HG03045 (cell line): ENCODE results near the gene TTF2.
A peak's percentile ranks its signal among the peaks of the same experiment; 100 is the strongest.

Source experiments
- ATAC-seq: cut with Tn5 transposase; IDR thresholded peaks from one replicate; pipeline ENCODE4 v1.9.1; 2021; ENCODE audit warnings: mild to moderate bottlenecking, moderate library complexity; ENCODE audit not compliant: unreplicated experiment

Gene TTF2

DNA sequence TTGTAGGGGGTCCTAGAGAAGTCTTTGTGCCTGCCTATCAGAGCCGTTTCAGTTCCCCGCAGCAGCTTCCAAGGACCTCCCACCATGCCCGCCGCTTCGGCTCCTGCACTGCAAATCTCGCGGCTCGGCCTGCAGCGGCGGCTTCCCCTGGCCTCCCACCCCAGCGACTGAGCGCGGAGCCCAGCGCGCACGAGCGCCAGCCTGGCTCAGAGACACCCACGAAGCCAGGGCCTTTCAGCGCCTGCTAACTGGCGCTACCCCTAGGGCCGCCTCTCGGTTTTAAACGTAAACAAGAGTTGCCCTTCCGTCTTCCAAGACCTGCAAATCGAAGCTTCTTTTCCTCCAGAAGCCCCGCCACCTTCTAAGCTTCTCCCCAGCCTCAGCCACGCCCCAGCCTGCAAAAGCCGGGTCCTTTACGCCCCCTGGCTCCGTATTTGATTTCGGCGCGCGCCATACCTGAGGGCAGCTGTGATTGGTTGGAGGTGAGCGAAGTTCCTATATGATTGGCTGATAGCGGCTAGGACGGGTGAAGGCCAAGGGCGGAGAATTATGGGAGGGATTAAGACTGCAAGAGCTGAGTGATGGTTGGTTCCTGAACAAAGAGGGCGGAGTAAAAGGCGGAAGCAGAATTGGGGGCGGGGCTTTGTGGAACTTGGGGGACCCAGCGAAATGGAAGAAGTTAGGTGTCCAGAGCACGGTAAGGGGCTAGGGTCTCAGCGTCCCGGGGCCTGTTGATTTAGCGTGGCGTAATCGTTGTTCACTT lies at the start of gene TTF2:
Gene TTF2, plus strand, starts transcription at position 649 of the 763 bp plus-strand sequence. Its CDS starts 21 bp downstream, at position 670.
- ATAC-seq: peak; percentile 96

DNA sequence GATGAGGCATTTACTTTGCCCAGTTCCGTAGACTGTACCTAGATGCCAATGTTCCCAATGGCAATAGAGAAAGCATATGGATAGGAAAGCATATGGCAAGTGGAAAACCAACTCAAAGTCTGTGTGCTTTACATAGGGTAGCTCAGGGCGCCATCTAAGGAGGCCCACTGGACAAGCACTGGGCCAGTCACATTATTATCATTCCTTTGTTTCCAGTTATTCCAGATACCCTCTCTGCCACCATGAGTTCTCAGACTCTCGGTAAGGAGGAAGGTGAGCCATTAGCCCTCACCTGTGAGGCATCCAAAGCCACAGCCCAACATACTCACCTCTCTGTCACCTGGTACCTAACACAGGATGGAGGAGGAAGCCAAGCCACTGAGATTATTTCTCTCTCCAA lies 48.8 kb upstream of the TTF2 start:
- ATAC-seq: no peak

DNA sequence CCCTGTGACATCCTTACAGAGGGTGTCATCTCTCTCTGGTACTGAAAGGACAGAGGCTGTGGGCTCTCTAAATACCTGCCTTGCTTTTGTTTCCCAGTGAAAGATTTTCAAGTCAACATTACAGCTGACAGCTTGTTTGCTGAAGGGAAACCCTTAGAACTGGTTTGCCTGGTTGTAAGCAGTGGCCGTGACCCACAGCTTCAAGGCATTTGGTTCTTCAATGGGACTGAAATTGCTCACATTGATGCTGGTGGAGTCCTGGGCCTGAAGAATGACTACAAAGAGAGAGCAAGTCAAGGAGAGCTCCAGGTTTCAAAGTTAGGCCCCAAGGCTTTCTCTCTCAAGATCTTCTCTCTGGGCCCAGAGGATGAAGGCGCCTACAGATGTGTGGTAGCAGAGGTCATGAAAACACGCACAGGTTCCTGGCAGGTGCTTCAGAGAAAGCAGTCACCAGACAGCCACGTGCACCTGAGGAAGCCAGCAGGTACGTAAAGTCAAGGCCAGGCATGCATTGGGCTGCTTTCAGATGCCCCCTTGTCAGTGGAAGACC lies 46.7 kb upstream of the TTF2 start:
- no peak for ATAC-seq

DNA sequence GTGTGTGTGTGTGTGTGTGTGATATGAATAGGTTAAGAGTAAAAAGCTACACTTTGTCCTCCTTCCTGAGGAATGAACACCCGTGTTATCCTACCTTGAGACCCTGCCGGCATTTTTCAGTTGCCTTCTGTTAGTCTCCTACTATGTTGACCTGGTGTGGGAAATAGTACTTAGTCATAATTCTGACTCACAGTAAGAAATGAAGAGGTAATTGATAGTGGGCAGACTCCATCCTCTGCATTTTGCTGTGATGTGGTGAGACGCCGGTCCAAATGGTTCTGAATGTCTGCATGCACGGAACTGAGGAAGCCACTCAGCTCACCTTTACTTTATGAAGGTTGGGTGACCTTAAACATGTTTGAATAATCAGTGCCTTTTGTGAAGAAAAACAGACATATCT lies 45.9 kb upstream of the TTF2 start:
- no peak for ATAC-seq

DNA sequence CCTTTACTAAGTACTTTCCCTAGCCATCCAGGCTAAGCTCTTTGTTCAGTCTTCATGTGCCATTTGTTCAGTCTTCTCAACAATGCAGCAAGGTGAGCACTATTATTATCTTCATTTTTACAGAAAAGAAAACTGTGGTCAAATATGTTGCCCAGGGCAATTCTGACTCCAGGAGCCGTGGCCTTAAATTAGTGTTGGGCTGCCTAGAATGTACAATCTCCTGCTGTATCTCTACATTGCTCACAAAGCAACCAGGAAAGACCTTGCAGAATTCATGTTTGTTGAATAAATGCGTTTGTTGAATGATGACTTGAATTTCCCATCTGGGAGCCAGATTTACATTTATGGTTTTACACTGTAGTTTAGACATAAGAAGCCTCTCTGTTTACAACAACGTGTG lies 44.4 kb upstream of the TTF2 start:
- no peak for ATAC-seq

DNA sequence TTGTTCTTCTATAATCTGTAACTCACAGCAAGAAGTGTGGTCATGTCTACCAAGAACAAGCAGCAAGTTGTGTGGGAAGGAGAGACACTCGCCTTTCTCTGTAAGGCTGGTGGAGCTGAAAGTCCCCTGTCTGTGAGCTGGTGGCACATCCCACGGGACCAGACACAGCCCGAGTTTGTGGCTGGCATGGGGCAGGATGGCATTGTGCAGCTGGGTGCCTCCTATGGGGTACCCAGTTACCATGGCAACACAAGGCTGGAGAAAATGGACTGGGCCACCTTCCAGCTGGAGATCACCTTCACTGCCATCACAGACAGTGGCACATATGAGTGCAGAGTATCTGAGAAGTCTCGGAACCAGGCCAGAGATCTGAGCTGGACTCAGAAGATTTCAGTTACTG lies 43.1 kb upstream of the TTF2 start:
- ATAC-seq: no peak

DNA sequence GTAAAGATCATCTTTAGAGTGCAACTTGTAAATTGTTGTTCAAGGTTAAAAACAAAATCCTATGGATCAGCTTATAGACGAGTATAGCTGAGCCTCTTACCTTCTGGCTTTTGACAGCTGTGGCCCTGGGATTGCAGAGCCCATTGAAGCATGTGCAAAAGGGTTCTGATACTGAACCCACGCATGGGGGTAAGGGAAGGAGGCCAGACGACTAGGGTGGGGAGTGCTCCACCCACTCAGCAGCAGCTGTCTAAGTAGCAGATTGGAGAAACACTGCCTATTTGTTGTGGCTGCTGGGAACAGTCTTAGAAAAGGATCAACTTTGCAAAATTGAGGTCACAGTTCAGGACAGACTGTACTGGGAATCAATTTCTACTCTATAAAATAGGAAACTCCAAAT lies 42.5 kb upstream of the TTF2 start:
- ATAC-seq: peak; percentile 71

DNA sequence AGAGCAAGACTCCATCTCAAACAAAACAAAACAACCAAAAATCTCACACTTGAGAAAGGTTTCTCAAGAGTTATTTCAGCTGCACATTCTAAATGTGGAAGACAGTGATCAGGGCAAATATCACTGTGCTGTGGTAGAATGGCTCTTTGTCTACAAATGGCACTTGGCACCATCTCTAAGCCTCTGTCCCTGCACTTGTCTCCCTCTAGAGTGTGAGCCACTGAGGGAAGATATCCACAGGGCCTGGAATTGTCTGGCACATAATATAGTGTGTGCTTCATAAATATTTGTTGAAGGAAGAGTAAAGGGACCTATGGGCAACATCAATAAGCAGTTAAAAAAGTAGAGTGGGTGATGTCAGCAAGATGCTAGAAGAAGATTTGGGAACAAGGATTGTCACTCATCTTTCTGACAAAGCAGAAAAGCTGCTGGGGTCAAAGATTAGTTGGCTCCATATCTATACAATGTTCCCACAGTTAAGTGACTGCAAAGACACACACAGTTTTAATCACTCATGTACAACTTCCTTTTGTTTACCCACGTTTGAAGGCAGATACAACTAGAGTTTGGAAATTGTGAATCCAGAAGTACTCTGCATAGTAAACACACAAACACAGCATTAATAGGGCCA lies 39.5 kb upstream of the TTF2 start:
- ATAC-seq: no peak

DNA sequence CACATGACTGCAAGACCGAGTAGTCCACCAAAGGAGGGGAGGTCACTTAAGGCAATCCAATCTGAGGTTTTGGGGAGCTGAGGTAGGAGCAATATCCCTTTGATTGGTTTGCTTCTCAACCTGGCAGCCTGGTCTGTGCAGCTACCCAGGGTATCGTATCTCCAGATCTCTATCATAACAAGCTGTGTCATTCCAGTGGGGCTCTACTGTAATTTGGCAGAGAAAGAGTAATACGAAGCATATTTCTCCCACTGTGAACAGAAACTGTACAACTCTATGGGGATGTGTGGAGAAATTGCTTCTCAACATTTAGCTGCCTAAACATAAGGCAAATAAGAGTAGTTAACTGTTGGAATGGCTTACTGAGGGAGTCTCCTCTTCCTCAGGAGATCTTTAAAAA lies 38.0 kb upstream of the TTF2 start:
- no peak for ATAC-seq

DNA sequence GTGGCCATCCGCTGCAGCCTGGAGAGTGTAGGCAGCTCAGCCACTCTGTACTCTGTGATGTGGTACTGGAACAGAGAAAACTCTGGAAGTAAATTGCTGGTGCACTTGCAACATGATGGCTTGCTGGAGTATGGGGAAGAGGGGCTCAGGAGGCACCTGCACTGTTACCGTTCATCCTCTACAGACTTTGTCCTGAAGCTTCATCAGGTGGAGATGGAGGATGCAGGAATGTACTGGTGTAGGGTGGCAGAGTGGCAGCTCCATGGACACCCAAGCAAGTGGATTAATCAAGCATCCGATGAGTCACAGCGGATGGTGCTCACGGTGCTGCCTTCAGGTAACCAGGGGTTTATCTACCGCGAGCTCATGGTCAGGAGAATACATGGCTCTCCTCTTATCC lies 34.6 kb upstream of the TTF2 start:
- ATAC-seq: no peak

DNA sequence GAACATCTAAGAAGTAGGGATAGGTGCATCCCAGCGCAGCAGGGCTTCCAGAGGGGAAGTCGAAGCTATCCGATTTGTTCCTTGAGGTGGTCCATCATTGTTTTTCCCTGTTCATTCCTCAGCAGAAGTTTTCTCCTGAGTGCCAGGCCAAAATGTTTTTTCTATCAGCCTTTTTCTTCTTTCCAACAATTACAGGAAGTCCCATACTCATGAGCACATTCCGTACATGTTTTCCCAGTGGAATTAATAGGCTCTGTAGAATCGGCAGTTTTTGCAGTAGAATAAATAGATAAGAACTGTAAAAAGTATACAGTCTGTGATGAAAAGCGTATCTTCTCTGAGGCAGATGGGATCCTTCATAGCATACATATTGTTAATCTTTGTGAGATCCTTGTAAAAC lies 33.8 kb upstream of the TTF2 start:
- no peak for ATAC-seq

DNA sequence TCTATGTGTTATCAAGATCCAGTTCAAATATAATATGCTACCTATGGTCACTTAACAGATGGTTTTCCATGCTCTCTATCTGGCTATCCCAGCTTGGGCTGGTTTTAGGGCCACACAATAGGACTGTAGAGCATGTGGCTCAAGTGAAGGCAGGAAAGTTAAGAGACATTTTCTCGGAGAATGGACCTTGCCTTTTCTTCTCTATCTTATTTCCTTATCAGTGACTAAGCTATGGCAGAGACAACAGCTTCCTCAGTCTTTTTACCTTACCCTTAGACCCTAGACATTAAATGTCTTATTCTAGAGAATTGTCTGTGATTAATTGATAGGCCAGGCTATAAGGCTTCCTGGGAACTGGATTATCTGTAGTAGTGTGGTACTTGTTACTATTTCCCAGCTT lies 30.4 kb upstream of the TTF2 start:
- no peak for ATAC-seq

DNA sequence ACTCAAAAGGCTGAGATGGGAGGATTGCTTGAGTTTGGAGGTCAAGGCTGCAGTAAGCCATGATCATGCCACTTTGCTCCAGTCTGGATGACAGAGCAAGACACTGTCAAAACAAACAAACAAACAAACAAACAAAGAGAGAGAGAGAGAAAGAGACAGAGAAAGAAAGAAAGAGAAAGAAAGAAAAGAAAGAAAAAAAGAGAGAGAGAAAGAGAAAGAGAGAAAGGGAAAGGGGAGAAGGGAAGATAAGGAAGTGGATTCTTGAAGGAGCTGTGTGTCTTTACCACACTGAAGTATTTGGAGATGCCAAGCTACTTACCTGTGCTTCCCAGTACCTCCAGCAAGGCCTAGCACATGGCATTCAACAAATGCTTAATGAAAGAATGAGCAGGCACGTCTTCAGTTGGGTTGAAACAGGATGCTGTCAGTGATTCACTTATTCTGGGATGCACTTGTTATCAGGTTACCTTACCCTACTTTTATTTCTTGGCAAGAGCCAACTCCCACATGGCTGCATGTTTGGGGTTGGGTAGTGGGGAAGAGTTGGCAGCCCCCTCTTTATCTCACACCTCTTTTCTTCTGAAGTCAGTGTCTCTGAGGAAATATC lies 29.8 kb upstream of the TTF2 start:
- no peak for ATAC-seq

DNA sequence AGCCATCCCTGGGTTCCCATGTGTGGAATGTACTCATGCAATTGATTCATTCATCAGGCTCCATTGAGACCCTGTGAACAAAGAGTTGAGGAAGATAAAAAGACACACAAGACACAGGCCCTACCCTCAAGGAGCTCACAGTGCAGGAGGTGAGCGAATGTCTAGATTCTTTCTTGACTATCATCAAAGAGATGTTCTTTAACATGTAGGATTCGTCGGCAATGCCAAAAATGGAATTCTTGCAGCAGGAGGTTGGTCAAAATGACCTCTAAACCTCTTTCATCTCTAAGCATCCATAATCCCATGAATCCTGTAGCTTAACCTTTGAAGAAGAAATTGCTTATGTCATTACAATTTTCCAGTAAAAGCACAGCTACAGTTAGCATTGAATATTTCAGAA lies 27.9 kb upstream of the TTF2 start:
- no peak for ATAC-seq

DNA sequence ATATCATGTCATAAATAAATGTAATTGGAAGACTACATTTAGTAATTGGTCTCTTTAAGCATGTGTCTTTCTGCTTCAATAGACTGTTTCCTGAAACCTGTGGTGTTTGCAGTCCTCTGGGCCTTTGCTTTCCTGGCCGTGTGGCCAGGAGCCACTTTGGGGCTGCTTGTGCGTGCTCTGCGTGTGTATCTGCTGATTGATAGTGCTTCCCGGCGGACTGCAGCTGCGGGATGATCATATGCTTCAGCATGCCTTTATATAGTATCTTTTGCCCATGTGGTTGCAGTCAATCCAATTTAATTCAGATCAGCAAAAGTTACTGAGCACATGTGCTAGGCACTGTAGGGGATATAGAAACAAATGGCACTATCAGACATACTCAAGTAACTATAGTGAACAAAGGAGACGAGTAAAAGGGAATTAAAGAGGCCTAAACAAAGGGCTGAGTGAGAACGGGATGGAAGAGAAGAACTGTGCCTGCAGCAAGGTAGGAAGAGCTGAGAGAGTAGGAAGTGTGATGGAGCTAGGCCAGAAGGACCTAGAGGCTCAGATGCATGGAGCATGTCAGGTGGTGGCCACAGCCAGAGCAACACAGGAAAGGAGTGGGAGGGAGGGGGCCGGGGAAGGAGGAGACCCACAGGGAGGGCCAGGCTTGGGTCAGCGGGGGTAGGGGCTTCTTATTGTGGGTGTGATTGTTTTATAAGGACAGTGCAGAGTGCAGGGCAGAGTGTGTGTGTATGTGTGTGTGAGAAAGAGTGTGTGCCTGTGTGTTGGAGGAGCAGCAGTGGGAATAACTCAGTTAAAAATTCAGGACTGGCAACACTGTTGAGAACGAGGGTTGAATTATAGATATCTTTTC lies 27.2 kb upstream of the TTF2 start:
- ATAC-seq: no peak

DNA sequence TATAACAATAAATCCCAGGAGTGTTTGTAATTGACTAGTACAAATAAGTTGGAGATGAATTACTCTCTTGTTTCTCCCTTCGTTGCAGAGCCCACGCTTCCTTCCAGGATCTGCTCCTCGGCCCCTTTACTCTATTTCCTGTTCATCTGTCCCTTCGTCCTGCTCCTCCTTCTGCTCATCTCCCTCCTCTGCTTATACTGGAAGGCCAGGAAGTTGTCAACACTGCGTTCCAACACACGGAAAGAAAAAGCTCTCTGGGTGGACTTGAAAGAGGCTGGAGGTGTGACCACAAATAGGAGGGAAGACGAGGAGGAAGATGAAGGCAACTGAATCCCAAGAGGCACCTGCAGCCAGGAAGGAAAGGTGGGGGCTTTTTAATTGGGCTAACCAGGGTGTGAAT lies 26.4 kb upstream of the TTF2 start:
- no peak for ATAC-seq

DNA sequence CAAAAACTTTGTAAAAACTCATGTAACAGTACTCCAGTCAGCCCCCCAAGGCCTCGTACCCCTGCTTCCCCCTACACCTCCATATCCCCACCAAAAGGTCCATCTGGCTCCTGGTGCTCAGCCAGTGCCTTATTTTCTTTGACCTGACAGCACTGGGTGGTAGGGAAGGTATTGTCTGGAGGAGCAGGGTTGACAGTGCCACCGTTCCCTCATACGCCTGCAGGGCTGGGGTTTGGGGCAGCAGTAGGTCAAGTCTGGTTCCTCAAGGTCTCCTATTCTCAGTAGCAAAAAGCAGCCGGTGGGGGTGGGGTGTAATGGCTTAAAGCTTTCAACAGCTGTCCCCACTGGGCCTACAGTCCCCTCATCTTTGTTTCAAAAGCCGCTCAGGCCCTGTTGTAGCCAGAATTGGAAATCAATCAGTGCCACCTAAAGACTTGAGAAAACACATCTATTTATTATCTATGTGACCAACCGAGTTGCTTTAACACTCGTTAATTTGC lies 25.3 kb upstream of the TTF2 start:
- no peak for ATAC-seq

DNA sequence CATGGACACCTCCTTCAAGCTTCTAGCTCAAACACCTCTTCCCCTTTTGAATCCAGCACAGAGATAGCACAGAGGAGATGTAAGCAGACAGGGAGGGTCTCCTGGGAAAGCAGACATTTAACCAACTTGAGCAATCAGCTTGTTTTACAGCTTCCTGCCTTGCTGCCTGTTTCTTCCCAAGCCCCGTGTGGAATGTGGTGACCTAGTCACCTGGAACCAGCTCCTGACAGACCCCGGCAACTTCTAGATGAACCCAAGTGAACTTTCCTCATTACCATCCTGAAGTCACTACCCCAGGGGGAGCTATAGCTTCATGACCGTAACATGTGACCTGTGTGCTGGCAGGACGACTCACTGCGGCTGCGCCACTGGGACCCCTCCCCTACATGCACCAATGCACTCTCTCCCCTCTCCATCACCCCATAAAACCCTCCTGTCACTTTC lies 24.1 kb upstream of the TTF2 start:
- no peak for ATAC-seq

DNA sequence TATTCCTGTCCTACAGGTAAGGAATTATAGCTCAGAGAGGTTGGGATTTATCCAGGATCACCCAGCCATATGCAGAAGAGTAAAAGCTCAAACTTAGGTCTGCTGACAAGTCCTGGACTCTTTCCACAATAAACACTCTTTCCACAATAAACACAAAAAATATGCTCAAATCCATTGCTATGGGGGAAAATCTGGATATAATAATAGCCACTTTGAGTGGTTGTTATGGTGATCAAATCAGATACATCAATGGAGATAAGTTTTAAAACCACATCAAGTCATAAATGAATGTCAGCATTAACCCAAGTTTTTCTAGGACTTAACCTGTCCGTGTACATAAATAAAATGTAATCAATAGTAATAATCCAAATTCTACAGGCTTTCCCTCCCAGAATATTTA lies 22.3 kb upstream of the TTF2 start:
- no peak for ATAC-seq

DNA sequence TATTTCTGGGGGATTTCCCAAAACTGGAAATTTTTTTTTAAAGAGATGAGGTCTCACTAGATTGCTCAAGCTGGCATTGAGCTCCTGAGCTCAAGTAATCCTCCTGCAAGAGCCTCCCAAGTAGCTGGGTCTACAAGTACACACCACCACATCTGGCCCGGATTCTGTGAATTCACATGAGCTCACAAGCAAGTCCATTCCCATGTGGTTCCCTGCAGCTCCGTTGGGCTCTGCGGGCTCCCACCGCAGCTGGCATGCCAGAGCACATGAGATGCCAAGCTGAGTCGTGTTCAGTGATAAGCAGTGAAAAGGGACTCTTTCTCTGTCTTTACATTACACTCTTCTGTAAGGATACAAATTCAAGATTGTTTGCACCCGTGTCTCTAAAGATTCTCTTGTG lies 21.9 kb upstream of the TTF2 start:
- no peak for ATAC-seq

DNA sequence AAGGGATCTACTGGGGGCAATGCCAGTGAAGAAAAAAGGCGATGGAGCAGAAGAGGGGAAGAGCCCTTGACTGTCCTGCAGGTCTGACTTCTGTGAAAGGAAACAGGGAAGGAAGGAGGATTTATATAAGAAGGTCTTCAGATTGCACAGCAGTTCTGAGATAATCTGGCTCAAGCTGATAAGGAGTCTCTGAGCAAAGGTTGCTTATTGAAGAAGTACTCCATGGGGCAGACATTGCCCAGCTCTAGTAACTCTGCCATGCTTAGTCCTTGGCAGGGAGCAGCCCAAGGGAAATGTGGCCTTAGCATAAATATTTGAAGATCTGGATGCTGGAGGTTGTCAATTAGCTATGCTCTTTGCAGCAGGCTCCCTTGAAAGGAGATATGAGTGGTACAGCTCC lies 15.9 kb upstream of the TTF2 start:
- no peak for ATAC-seq
